Activated CD4-positive, alpha-beta memory T cell treated with anti-CD3 and anti-CD28 coated beads for 36 hours (primary cell): ENCODE data around the gene COQ4. TPM values are rescaled to one million over a fixed set of nuclear protein-coding genes. Genes with fewer than 3 reads are reported as not detected.
"Not testable (repeated sequence)": the region's sequence is repeated elsewhere in the genome, so short reads cannot be mapped to it uniquely, and the experiment has no call there.

Experiments
- CTCF ChIA-PET: fragments of 350-600 bp; sonication (Branson Sonifier 250); formaldehyde crosslinking; loops from one replicate; lab custom pipeline; 2021; ENCODE audit warnings: antibody characterized with exemption, inconsistent platforms; lab: Charles Lee
- POLR2A ChIA-PET: fragments of 350-600 bp; sonication (Branson Sonifier 250); formaldehyde crosslinking; loops from one replicate; lab custom pipeline; 2021; ENCODE audit warnings: antibody characterized with exemption; lab: Charles Lee
- DNase-seq: peaks from one replicate; pipeline ENCODE4 v3.0.0-alpha.2; 2020
- H3K27ac Mint-ChIP-seq: one replicate; pipeline ENCODE4 v1.8.0; 2021; ENCODE audit warnings: mixed read lengths
- H3K27me3 Mint-ChIP-seq: one replicate; pipeline ENCODE4 v1.8.0; 2021; ENCODE audit warnings: mixed read lengths
- H3K36me3 Mint-ChIP-seq: one replicate; pipeline ENCODE4 v1.8.0; 2021; ENCODE audit warnings: mixed read lengths
- H3K4me1 Mint-ChIP-seq: one replicate; pipeline ENCODE4 v1.8.0; 2021; ENCODE audit warnings: low read depth, mixed read lengths
- H3K4me3 Mint-ChIP-seq: one replicate; pipeline ENCODE4 v1.8.0; 2021; ENCODE audit warnings: mild to moderate bottlenecking, mixed read lengths
- H3K9me3 Mint-ChIP-seq: one replicate; pipeline ENCODE4 v1.8.0; 2021; ENCODE audit warnings: mixed read lengths
- intact Hi-C: fragments of 100-400 bp; cut with micrococcal nuclease; formaldehyde crosslinking; loops from one replicate; pipeline ENCODE4 v1.15.1; 2023
- total RNA-seq, 2 experiments: library from RNA; stranded (reverse); gene quantifications; one replicate each; pipeline ENCODE4 v1.2.3, GENCODE V29; 2021

COQ4 gene
- total RNA-seq, 2 experiments from 2014 or later, result 33.0 to 35.5 TPM

DNA sequence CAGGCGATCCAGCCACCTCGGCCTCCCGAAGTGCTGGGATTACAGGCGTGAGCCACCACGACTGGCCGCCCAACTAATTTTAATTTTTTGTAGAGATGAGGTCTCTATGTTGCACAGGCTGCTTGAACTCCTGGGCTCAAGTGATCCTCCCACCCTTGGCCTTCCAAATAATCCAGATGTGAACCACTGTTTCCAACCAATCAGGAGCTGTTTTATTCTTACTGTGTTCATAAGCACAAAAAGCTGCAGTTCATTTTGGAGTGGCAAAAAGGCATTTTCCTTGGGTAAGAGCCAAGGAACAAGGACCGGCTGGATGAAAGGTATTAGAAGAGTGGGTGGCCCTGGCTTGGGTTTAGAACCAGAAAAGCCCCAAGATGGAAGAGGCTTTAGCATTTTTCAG lies 12.5 kb downstream of the COQ4 start:
- Mint-ChIP-seq H3K4me3 (no peak overlapping the region), H3K36me3 (peaks cover 7% of the 10 kb centered on the region), H3K27me3 (no peaks in the 10 kb centered on the region), H3K9me3 (no peaks in the 10 kb centered on the region), H3K27ac (no peak overlapping the region), H3K4me1 (no peaks in the 10 kb centered on the region)
- POLR2A ChIA-PET, result interaction anchor here (1.6 kb wide), 1 partner anchor 355 kb away, joined by 4 read pairs; no protein-coding TSS in a partner anchor
- DNase-seq, result no peak
- CTCF ChIA-PET, result interaction anchor here (0.8 to 1.9 kb wide), 2 partner anchors 27 kb away, joined by 4 to 6 read pairs; no protein-coding TSS in a partner anchor
- intact Hi-C loops, result no loop called here

DNA sequence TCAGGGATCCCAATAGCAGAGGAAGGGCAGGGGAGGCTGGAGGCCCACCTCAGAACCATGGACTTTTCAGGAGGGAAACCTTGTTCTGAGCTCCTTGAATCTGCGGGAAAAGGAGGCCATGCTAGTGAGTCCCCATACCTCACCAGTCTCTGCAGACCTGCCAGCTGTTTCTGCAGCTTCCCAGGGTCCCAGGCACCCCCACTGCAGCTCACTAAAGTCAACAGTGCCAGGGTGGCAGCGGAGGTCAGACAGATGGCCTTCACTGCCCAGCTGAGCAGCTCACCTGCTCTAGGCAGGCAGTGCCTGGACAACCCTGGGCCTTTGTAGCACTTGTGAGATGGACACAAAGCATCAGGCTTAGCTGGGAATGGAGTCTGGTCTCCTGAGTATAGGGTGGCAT lies 13.3 kb downstream of the COQ4 start:
- H3K4me3 Mint-ChIP-seq, result no peak overlapping the region
- H3K27me3 Mint-ChIP-seq, result no peaks in the 10 kb centered on the region
- ChIA-PET CTCF (interaction anchor here (0.8 to 1.6 kb wide), 3 partner anchors 11 to 41 kb away, joined by 3 to 5 read pairs (median 4); no protein-coding TSS in a partner anchor), POLR2A (interaction anchor here (0.9 to 1.6 kb wide), 2 partner anchors 36 to 355 kb away, joined by 3 to 4 read pairs; no protein-coding TSS in a partner anchor)
- intact Hi-C loops, result no loop called here
- H3K9me3 Mint-ChIP-seq, result no peaks in the 10 kb centered on the region
- H3K27ac Mint-ChIP-seq, result no peak overlapping the region
- DNase-seq, result no peak
- peaks cover 7% of the 10 kb centered on the region for H3K36me3 Mint-ChIP-seq
- no peaks in the 10 kb centered on the region for H3K4me1 Mint-ChIP-seq

DNA sequence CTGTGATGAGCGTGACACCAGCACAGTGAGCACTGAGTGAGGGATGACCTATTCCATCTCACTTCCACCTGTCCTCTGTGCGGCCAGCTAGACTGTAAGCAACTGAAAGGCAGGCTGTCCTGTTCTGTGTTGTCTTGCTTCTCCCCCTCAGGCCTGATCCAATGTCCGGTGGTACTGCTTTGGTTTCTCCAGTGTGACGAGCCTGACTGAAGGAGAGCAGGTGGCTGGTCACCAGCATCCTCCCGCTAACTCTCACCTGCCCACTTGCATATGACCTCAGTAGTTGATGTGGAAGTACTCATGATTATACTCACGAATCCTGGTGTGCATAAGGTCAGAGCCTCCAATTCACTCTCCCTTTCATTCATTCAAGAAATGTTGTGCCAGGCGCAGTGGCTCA lies 15.3 kb downstream of the COQ4 start:
- no peak for DNase-seq
- ChIA-PET CTCF (no interaction called here), POLR2A (interaction anchor here (0.7 kb wide), 1 partner anchor 115 kb away, joined by 5 read pairs; no protein-coding TSS in a partner anchor)

GRCh38 chr9:128338852-128339614 lies 16.4 kb downstream of the COQ4 start:
- H3K27me3 Mint-ChIP-seq, H3K27ac Mint-ChIP-seq, H3K36me3 Mint-ChIP-seq, intact Hi-C loops, DNase-seq, H3K9me3 Mint-ChIP-seq, H3K4me1 Mint-ChIP-seq: not testable (repeated sequence)
- ChIA-PET POLR2A (interaction anchor here (1.2 kb wide), 1 partner anchor 32 kb away, joined by 3 read pairs; the partner anchor contains the start of gene URM1), CTCF (interaction anchor here (1.8 kb wide), 1 partner anchor 44 kb away, joined by 6 read pairs; no protein-coding TSS in a partner anchor)
- H3K4me3 Mint-ChIP-seq, result peak overlapping the region; percentile 90

More for the DNA sequence above, 15.3 kb downstream of the COQ4 start:
- peaks cover 5% of the 10 kb centered on the region for H3K4me1 Mint-ChIP-seq
- H3K27ac Mint-ChIP-seq, result no peak overlapping the region
- H3K4me3 Mint-ChIP-seq, result no peak overlapping the region
- H3K9me3 Mint-ChIP-seq, result no peaks in the 10 kb centered on the region
- H3K27me3 Mint-ChIP-seq, result no peaks in the 10 kb centered on the region
- peaks cover 5% of the 10 kb centered on the region for H3K36me3 Mint-ChIP-seq
- intact Hi-C loops, result no loop called here

DNA sequence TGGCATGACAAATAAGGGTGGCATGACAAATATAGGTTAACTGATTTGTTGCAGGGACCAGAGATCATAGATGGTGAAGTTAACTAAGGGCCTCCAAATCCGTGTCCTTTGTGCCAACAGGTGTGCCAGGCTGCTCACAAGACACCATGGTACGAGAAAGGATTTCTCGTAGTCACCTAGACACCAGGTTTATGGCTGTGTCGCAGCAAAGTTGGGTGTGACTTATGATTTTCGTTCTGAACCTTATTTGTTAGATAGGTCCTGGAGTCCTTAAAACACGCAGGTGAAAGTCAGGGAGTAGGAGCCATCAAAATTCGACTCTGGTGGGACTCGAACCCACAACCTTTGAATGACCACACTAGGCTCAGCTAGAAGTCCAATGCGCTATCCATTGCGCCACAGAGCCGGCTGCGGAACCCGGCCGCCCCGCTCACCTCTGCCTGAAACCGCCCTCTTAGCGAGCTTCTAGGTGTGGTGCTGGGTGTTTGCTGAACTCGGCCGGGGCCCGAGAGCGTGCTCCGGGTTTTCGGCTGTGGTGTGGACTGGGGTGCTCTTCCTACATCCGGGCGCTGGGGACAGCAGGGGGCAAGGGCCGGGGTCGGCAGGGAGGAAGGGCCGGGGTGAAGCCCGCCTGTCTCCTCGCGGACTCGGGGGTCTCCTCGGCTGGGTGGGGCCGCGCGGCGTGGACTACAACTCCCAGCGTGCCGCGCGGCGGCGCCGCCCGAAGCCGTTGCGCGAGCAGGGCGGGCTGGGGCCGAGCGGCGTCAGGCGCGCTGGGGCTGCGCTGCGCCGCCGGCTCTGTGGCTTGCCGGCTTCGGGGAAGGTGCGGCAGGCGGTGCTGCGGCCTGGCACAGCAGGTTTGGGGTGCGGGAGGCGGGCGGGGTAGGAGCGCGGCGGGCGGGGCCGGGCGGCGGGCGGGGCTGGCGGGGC lies 17.4 kb downstream of the COQ4 start, which contains the start of gene SLC27A4:
Gene SLC27A4 (plus strand): TSS at position 767 of the 930 bp plus-strand sequence. CDS start 2,606 bp downstream, outside the sequence.
- Mint-ChIP-seq H3K27me3 (no peaks in the 10 kb centered on the region), H3K27ac (peak within 1 kb of the TSS; percentile 76), H3K4me3 (peak within 1 kb of the TSS; percentile 90), H3K36me3 (peaks cover 6% of the 10 kb centered on the region), H3K9me3 (no peaks in the 10 kb centered on the region), H3K4me1 (peaks cover 5% of the 10 kb centered on the region)
- POLR2A ChIA-PET, result interaction anchor here (0.6 to 1.2 kb wide), 3 partner anchors 13 to 79 kb away, joined by 3 read pairs; partner anchors contain the start of gene URM1
- intact Hi-C loops, result loop anchor here (1.0 to 2.0 kb wide), 3 partner anchors 18 to 89 kb away; partner anchors contain the start of genes COQ4, TRUB2 and URM1
- CTCF ChIA-PET, result interaction anchor here (0.6 to 1.8 kb wide), 2 partner anchors 45 to 85 kb away, joined by 3 to 6 read pairs; no protein-coding TSS in a partner anchor
- DNase-seq, result peak; percentile 84

DNA sequence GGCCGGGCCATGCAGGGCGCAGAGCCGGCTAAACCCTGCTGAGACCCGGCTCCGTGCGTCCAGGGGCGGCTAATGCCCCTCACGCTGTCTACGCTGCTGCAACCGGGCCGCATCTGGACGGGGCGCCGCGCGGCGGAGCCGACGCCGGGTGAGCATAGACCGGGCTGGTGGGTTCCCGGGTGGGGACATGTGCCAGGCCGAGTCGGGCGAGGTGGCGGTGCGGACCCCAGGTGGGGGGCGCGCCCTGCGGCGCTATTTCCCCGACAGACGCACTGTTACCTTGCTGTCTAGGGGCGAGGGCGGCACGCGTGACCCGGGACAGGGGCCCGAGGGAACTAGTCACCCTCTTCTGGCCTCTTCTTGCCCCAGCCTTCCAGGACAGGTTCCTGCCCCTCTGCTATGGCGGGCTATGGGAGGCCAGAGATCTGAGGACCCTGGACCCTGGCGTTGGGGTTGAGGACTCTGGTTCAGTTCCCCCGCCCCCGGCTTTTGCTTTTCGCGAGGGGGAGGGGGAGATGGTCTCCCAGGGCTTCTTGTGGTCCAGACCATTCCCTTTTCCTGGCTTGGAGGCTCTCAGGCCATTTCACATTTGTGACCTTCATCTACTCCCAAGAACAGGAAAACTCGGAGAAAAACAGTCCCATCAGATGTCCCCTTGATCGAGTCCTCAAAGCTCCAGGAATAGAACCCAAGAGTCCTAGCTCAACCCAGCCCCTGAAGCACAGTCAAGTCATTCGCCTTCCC lies 18.2 kb downstream of the COQ4 start:
- intact Hi-C loops, result loop anchor here (1.0 to 2.0 kb wide), 4 partner anchors 19 to 90 kb away; partner anchors contain the start of genes COQ4, TRUB2 and URM1
- ChIA-PET CTCF (interaction anchor here (0.5 to 2.1 kb wide), 28 partner anchors 12 to 1840 kb away, joined by 3 to 19 read pairs (median 4); partner anchors contain the start of genes CIZ1, GOLGA2, SWI5 and URM1), POLR2A (interaction anchor here (0.6 to 1.0 kb wide), 3 partner anchors 18 to 115 kb away, joined by 3 to 5 read pairs (median 3); partner anchors contain the start of gene ODF2)
- no peak for DNase-seq
- H3K9me3 Mint-ChIP-seq, result no peaks in the 10 kb centered on the region
- H3K4me1 Mint-ChIP-seq, result peaks cover 5% of the 10 kb centered on the region
- H3K27me3 Mint-ChIP-seq, result no peaks in the 10 kb centered on the region
- peak overlapping the region; percentile 76 for H3K27ac Mint-ChIP-seq
- peaks cover 6% of the 10 kb centered on the region for H3K36me3 Mint-ChIP-seq
- peak overlapping the region; percentile 90 for H3K4me3 Mint-ChIP-seq

DNA sequence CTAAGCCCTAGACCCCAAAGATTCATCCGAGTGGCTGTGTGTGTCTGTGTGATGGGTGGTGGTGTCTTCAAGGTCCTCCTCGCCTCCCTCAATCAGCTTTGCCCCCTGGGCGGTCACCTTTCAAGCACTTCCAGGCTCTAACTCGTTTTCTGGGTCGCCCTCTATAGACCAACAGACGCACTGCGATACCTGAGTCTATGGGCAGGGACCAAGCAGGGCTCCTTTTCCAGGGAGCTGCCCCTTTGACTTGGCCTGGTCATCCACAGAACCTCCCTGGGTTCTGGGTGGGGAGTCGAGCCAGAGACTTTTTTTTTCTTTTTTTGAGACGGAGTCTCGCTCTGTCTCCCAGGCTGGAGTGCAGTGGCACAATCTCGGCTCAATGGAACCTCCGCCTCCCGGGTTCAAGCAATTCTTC lies 18.8 kb downstream of the COQ4 start:
- Mint-ChIP-seq H3K9me3 (no peaks in the 10 kb centered on the region), H3K27me3 (no peaks in the 10 kb centered on the region), H3K36me3 (peaks cover 6% of the 10 kb centered on the region), H3K27ac (peak overlapping the region; percentile 76), H3K4me1 (peaks cover 5% of the 10 kb centered on the region), H3K4me3 (peak overlapping the region; percentile 90)
- POLR2A ChIA-PET, result interaction anchor here (0.6 to 1.0 kb wide), 4 partner anchors 17 to 114 kb away, joined by 3 to 5 read pairs (median 3); partner anchors contain the start of gene ODF2
- intact Hi-C loops, result loop anchor here (1.0 to 2.0 kb wide), 3 partner anchors 29 to 91 kb away; partner anchors contain the start of gene URM1
- peak; percentile 83 for DNase-seq
- CTCF ChIA-PET, result interaction anchor here (0.6 to 2.1 kb wide), 26 partner anchors 12 to 1840 kb away, joined by 3 to 19 read pairs (median 4); partner anchors contain the start of genes CIZ1, GOLGA2, SWI5 and URM1

DNA sequence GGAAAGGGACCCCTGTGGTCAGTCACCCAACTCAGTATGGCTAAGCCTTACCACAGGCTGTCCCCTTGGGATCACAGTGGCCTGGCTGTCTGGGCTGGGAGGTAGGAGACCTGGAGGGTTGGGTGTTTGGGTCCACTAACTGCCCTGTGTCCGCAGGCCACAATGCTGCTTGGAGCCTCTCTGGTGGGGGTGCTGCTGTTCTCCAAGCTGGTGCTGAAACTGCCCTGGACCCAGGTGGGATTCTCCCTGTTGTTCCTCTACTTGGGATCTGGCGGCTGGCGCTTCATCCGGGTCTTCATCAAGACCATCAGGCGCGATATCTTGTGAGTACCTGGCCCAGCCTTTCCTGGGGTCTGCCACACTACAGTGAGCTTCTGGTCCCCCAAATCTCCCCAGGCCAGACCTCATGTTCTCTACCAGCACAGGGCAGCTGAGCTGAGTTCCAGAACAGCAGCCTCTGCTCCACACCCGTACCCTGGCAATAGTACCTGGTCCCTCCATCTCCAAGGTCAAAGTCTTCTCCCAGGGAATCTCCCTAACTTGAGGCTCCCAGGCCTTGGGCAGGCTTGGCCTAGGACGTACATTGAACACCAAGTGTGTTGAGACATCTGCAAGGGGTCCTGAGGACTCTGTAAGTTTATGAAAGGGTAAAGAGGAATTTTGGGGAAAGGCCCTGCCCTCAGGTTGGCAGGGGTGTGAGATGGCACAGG lies 20.5 kb downstream of the COQ4 start:
- no peak for DNase-seq
- no peaks in the 10 kb centered on the region for H3K9me3 Mint-ChIP-seq
- ChIA-PET POLR2A (no interaction called here), CTCF (interaction anchor here (1.5 to 2.0 kb wide), 2 partner anchors 28 to 48 kb away, joined by 3 to 7 read pairs; partner anchors contain the start of gene URM1)
- H3K27me3 Mint-ChIP-seq, result no peaks in the 10 kb centered on the region
- intact Hi-C loops, result no loop called here
- peaks cover 6% of the 10 kb centered on the region for H3K36me3 Mint-ChIP-seq
- H3K4me3 Mint-ChIP-seq, result no peak overlapping the region
- H3K4me1 Mint-ChIP-seq, result peaks cover 5% of the 10 kb centered on the region
- H3K27ac Mint-ChIP-seq, result no peak overlapping the region

- ChIA-PET CTCF (interaction anchor here (0.8 to 2.0 kb wide), 2 partner anchors 48 to 219 kb away, joined by 3 to 7 read pairs; no protein-coding TSS in a partner anchor), POLR2A (no interaction called here)
- intact Hi-C loops, result no loop called here
- Mint-ChIP-seq H3K9me3 (no peaks in the 10 kb centered on the region), H3K36me3 (peaks cover 8% of the 10 kb centered on the region), H3K4me1 (peaks cover 5% of the 10 kb centered on the region), H3K27me3 (no peaks in the 10 kb centered on the region), H3K4me3 (no peak overlapping the region), H3K27ac (no peak overlapping the region)
- no peak for DNase-seq
Observed at GRCh38 chr9:128343855-128344254, 21.2 kb downstream of the COQ4 start.
